CD4-positive, alpha-beta T cell (primary cell): Measurements from ENCODE around the gene TTC14. TPM values are rescaled to one million over a fixed set of nuclear protein-coding genes. Genes with fewer than 3 reads are reported as not detected.
A peak's percentile ranks its signal among the peaks of the same experiment; 100 is the strongest.

Experiments
- ATAC-seq: fragments of 200-7000 bp; cut with Tn5 transposase; one replicate; pipeline ENCODE4 v1.10.0; 2022; ENCODE audit warnings: mild to moderate bottlenecking; ENCODE audit not compliant: poor library complexity
- CTCF ChIA-PET: fragments of 350-600 bp; sonication (Branson Sonifier 250); formaldehyde crosslinking; loops from one replicate; lab custom pipeline; 2021; ENCODE audit warnings: antibody characterized with exemption, inconsistent platforms; lab: Charles Lee
- POLR2A ChIA-PET: fragments of 350-600 bp; sonication (Branson Sonifier 250); formaldehyde crosslinking; loops from one replicate; lab custom pipeline; 2021; ENCODE audit warnings: antibody characterized with exemption, inconsistent platforms; lab: Charles Lee
- DNase-seq, 14 experiments: peaks; one replicate each; pipeline ENCODE4 v3.0.0-alpha.2; 2013 to 2020; ENCODE audit warnings: mixed read lengths in 2 of 14
- H3K27ac ChIP-seq, 2 donors: one replicate each; pipeline versions ENCODE4 v1.5.1 to v1.7.0; 2013; ENCODE audit warnings: low read length in 2 of 2, low read depth in 1 of 2, mild to moderate bottlenecking in 1 of 2
- H3K27me3 ChIP-seq, 2 experiments: 1 replicate in 1 of 2; 2 replicates in 1 of 2; pipeline versions ENCODE4 v1.6.1 to v1.7.0; 2013; ENCODE audit warnings: low read length in 2 of 2, control low read depth in 1 of 2, mild to moderate bottlenecking in 1 of 2, moderate library complexity in 1 of 2; ENCODE audit not compliant: insufficient read depth in 2 of 2, control insufficient read depth in 1 of 2
- H3K36me3 ChIP-seq: one replicate; pipeline ENCODE4 v1.6.1; 2013; ENCODE audit warnings: low read length, control low read depth; ENCODE audit not compliant: insufficient read depth
- H3K4me1 ChIP-seq: one replicate; pipeline ENCODE4 v1.6.1; 2013; ENCODE audit warnings: low read length, control low read depth; ENCODE audit not compliant: insufficient read depth
- H3K4me3 ChIP-seq: one replicate; pipeline ENCODE4 v1.5.1; 2013; ENCODE audit warnings: mild to moderate bottlenecking, low read length, moderate library complexity
- H3K9me3 ChIP-seq, 2 experiments: 1 replicate in 1 of 2; 2 replicates in 1 of 2; pipeline versions ENCODE4 v1.6.1 to v1.7.0; 2013; ENCODE audit warnings: low read length in 2 of 2, mild to moderate bottlenecking in 2 of 2, control low read depth in 1 of 2, moderate library complexity in 1 of 2; ENCODE audit not compliant: control insufficient read depth in 1 of 2, insufficient read depth in 1 of 2
- H3K27ac Mint-ChIP-seq: one replicate; pipeline ENCODE4 v1.8.0; 2020; ENCODE audit warnings: mixed read lengths
- H3K27me3 Mint-ChIP-seq: one replicate; pipeline ENCODE4 v1.8.0; 2021; ENCODE audit warnings: mixed read lengths
- H3K36me3 Mint-ChIP-seq: one replicate; pipeline ENCODE4 v1.8.0; 2021; ENCODE audit warnings: low read depth, mixed read lengths
- H3K4me1 Mint-ChIP-seq: one replicate; pipeline ENCODE4 v1.8.0; 2021; ENCODE audit warnings: low read depth, mixed read lengths
- H3K4me3 Mint-ChIP-seq: one replicate; pipeline ENCODE4 v1.8.0; 2020; ENCODE audit warnings: mild to moderate bottlenecking, mixed read lengths
- H3K9me3 Mint-ChIP-seq: one replicate; pipeline ENCODE4 v1.8.0; 2020; ENCODE audit warnings: mixed read lengths
- intact Hi-C, 2 experiments: fragments of 100-400 bp; cut with DNase I in 1 of 2; cut with micrococcal nuclease in 1 of 2; formaldehyde crosslinking; loops; one replicate each; pipeline versions ENCODE4 v1.15.1 to v1.9.0; 2023 to 2025; cut with DNase I, micrococcal nuclease
- total RNA-seq, 174 experiments: library from RNA in 2 of 174; stranded (reverse) in 2 of 174; gene quantifications; one replicate each; pipeline ENCODE4 v1.2.3 and lab custom pipeline; 2021 to 2026
- TF ChIP-seq, protein P1 (sequence below): fragments of 200-600 bp; IDR thresholded peaks from one replicate; pipeline ENCODE4 v1.8.0; 2022; ENCODE audit warnings: antibody characterized with exemption, mild to moderate bottlenecking

Gene TTC14
- total RNA-seq, 2 experiments from 2014 or later = 79.0 to 84.4 TPM

DNA sequence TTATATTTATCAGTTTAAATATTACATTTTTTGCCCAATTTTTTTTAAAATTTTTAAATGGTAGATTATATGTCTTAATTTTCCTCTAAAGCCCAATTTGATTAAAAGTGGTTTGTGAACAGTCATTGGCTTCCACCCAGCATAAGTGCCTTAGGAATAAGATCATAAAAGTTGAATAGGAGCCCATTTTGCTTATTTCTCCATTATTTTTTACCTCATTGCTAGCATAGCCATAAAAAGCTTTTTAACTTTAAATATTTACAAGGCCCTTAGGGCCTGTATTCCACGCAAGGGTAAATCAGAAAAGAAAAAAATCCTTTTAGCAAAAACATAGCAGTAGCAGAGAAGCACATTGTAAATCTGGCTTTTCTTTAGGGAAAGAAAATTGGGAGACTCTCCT, 9.0 kb downstream of the TTC14 start:
- CTCF ChIA-PET = no interaction called here
- peaks cover 16% of the 10 kb centered on the region for H3K4me1 Mint-ChIP-seq
- POLR2A ChIA-PET = interaction anchor here (3.5 kb wide), 1 partner anchor 9 kb away, joined by 23 read pairs; the partner anchor contains the start of gene TTC14

DNA sequence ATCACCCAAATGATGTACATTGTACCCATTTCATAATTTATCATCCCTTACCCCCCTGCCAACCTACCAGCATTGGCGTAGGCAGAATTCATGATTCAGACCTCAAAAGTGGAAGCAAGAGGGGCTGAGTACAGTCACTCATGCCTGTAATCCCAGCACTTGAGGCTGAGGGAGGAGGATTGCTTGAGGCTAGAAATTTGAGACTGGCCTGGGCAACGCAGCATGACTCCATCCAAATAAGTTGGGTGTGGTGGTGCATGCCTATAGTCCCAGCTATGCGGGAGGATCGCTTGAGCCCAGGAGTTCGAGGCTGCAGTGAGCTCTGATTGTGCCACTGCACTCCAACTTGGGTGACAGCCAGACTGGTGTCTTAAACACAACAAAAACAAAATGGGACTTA, 10.4 kb downstream of the TTC14 start:
- Histone ChIP-seq H3K27me3 (no peaks in the 10 kb centered on the region), H3K4me1 (no peaks in the 10 kb centered on the region), H3K4me3 (no peak overlapping the region), H3K36me3 (peaks cover 61% of the 10 kb centered on the region), H3K27ac (no peak overlapping the region), H3K9me3 (no peaks in the 10 kb centered on the region)
- ATAC-seq = no peak
- intact Hi-C loops = loop anchor here in 1 of 2 experiments (5.0 kb wide), 1 partner anchor 1005 kb away; no protein-coding TSS in a partner anchor
- H3K36me3 Mint-ChIP-seq = peaks cover 70% of the 10 kb centered on the region
- CTCF ChIA-PET = no interaction called here
- DNase-seq = no peak
- peaks cover 10% of the 10 kb centered on the region for H3K4me1 Mint-ChIP-seq
- H3K9me3 Mint-ChIP-seq = no peaks in the 10 kb centered on the region
- POLR2A ChIA-PET = interaction anchor here (3.5 kb wide), 1 partner anchor 11 kb away, joined by 23 read pairs; the partner anchor contains the start of gene TTC14
- H3K4me3 Mint-ChIP-seq = no peak overlapping the region
- TF ChIP-seq, protein P1, sequence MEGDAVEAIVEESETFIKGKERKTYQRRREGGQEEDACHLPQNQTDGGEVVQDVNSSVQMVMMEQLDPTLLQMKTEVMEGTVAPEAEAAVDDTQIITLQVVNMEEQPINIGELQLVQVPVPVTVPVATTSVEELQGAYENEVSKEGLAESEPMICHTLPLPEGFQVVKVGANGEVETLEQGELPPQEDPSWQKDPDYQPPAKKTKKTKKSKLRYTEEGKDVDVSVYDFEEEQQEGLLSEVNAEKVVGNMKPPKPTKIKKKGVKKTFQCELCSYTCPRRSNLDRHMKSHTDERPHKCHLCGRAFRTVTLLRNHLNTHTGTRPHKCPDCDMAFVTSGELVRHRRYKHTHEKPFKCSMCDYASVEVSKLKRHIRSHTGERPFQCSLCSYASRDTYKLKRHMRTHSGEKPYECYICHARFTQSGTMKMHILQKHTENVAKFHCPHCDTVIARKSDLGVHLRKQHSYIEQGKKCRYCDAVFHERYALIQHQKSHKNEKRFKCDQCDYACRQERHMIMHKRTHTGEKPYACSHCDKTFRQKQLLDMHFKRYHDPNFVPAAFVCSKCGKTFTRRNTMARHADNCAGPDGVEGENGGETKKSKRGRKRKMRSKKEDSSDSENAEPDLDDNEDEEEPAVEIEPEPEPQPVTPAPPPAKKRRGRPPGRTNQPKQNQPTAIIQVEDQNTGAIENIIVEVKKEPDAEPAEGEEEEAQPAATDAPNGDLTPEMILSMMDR = no peak
- H3K27me3 Mint-ChIP-seq = no peaks in the 10 kb centered on the region
- no peak overlapping the region for H3K27ac Mint-ChIP-seq

More for the DNA sequence above, 9.0 kb downstream of the TTC14 start:
- no peaks in the 10 kb centered on the region for H3K27me3 ChIP-seq
- peak overlapping the region; percentile 34 for H3K27ac Mint-ChIP-seq
- TF ChIP-seq, protein P1 = no peak
- intact Hi-C loops = loop anchor here in 1 of 2 experiments (5.0 kb wide), 1 partner anchor 1004 kb away; no protein-coding TSS in a partner anchor
- H3K27ac ChIP-seq = no peak overlapping the region
- H3K36me3 ChIP-seq = peaks cover 75% of the 10 kb centered on the region
- no peaks in the 10 kb centered on the region for H3K9me3 Mint-ChIP-seq
- peaks cover 82% of the 10 kb centered on the region for H3K36me3 Mint-ChIP-seq
- H3K4me1 ChIP-seq = no peaks in the 10 kb centered on the region
- ATAC-seq (no peak), DNase-seq (no peak)
- no peak overlapping the region for H3K4me3 ChIP-seq
- no peaks in the 10 kb centered on the region for H3K9me3 ChIP-seq
- H3K4me3 Mint-ChIP-seq = no peak overlapping the region
- H3K27me3 Mint-ChIP-seq = no peaks in the 10 kb centered on the region

DNA sequence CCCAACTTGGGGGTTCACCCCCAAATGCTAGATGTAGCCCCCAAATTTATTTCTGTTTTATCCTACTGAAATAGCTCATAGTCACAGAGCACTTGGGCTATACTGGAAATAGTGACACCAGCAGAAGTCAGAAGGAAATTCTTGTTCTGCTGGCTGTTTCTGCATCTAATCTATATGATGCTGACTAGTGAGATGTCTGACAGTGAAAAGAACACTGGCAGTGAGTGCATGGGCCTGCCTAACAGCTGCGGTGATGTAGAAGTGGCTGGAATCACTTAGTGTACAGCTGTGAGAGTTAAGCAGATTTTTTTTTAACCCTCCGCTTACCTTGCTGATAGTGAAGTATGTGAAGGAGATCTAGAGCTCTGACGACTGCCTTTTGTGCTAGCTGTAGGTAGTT, 14.0 kb downstream of the TTC14 start:
- no peak for ATAC-seq
- CTCF ChIA-PET = interaction anchor here (0.8 kb wide), 1 partner anchor 296 kb away, joined by 3 read pairs; no protein-coding TSS in a partner anchor
- H3K27ac Mint-ChIP-seq = no peak overlapping the region

More for the DNA sequence above, 14.0 kb downstream of the TTC14 start:
- Mint-ChIP-seq H3K36me3 (peaks cover 55% of the 10 kb centered on the region), H3K9me3 (no peaks in the 10 kb centered on the region), H3K4me3 (no peak overlapping the region), H3K4me1 (peaks cover 13% of the 10 kb centered on the region), H3K27me3 (no peaks in the 10 kb centered on the region)
- H3K36me3 ChIP-seq = peaks cover 26% of the 10 kb centered on the region
- H3K27me3 ChIP-seq = no peaks in the 10 kb centered on the region
- no peak overlapping the region for H3K27ac ChIP-seq
- intact Hi-C loops = no loop called here
- no peak for DNase-seq
- TF ChIP-seq, protein P1 = no peak
- no peak overlapping the region for H3K4me3 ChIP-seq
- no peaks in the 10 kb centered on the region for H3K4me1 ChIP-seq
- no peaks in the 10 kb centered on the region for H3K9me3 ChIP-seq
- POLR2A ChIA-PET = interaction anchor here (1.1 to 1.5 kb wide), 2 partner anchors 11 to 14 kb away, joined by 4 to 6 read pairs; partner anchors contain the start of gene TTC14
